H1 (cell line): ENCODE measurements around the gene TGFBR1. TPM values are rescaled to one million over a fixed set of nuclear protein-coding genes. Genes with fewer than 3 reads are reported as not detected.

Experiments
- CTCF ChIA-PET: fragments of 300-600 bp; sonication (Branson Sonifier 250); formaldehyde crosslinking; loops from one replicate; lab custom pipeline; 2021; ENCODE audit not compliant: partially characterized antibody; lab: Charles Lee
- POLR2A ChIA-PET: fragments of 300-600 bp; sonication (Branson Sonifier 250); formaldehyde crosslinking; loops from one replicate; lab custom pipeline; 2021; ENCODE audit warnings: inconsistent platforms; ENCODE audit not compliant: partially characterized antibody; lab: Charles Lee
- DNase-seq, 2 experiments: peaks; one replicate each; pipeline versions ENCODE4 v3.0.0 to v3.0.0-alpha.2; 2010 to 2022; ENCODE audit warnings: low spot score in 2 of 2, low read depth in 1 of 2, mixed read lengths in 1 of 2
- FAIRE-seq: peaks from 2 replicates; lab custom pipeline; 2011; peaks lifted over from hg19 to GRCh38; lab: Jason Lieb, UNC
- H2AFZ ChIP-seq: 2 replicates; pipeline ENCODE4 v1.8.1; 2012; ENCODE audit warnings: low read length, inconsistent platforms
- H2AK5ac ChIP-seq: 2 replicates; pipeline ENCODE4 v1.6.1; 2013; ENCODE audit warnings: low read depth, low read length
- H2BK120ac ChIP-seq: replicated peaks from 2 replicates; pipeline ENCODE3; 2013; ENCODE audit warnings: low read depth, low read length, inconsistent platforms
- H2BK12ac ChIP-seq: 2 replicates; pipeline ENCODE4 v1.6.1; 2013; ENCODE audit warnings: low read depth, low read length
- H2BK15ac ChIP-seq: 2 replicates; pipeline ENCODE4 v1.6.1; 2013; ENCODE audit warnings: low read length
- H2BK20ac ChIP-seq: 2 replicates; pipeline ENCODE4 v1.6.1; 2013; ENCODE audit warnings: low read length
- H2BK5ac ChIP-seq: 2 replicates; pipeline ENCODE4 v1.6.1; 2013; ENCODE audit warnings: low read depth, low read length
- H3K14ac ChIP-seq: 2 replicates; pipeline ENCODE4 v1.6.1; 2013; ENCODE audit warnings: inconsistent platforms; ENCODE audit not compliant: insufficient read length
- H3K18ac ChIP-seq: 2 replicates; pipeline ENCODE4 v1.6.1; 2013; ENCODE audit warnings: low read length; ENCODE audit errors: extremely low read depth
- H3K23ac ChIP-seq: 2 replicates; pipeline ENCODE4 v1.6.1; 2013; ENCODE audit warnings: inconsistent platforms; ENCODE audit not compliant: insufficient read length
- H3K23me2 ChIP-seq: 2 replicates; pipeline ENCODE4 v1.6.1; 2013; ENCODE audit warnings: low read depth, low read length
- H3K27ac ChIP-seq: 2 replicates; pipeline ENCODE4 v1.6.1; 2011; ENCODE audit warnings: low read depth, low read length, inconsistent platforms
- H3K27me3 ChIP-seq, 4 experiments: replicated peaks in 1 of 4; 1 replicate in 1 of 4; 2 replicates in 3 of 4; pipeline versions ENCODE4 v1.6.1 to v1.8.1; 2011 to 2013; ENCODE audit warnings: low read length in 3 of 4, mild to moderate bottlenecking in 3 of 4, inconsistent platforms in 2 of 4, mixed read lengths in 2 of 4, moderate library complexity in 1 of 4; ENCODE audit not compliant: control insufficient read depth in 3 of 4, insufficient read depth in 3 of 4; ENCODE audit errors: extremely low read depth in 1 of 4
- H3K36me3 ChIP-seq, 4 experiments: 2 replicates each; pipeline versions ENCODE4 v1.6.1 to v1.8.1; 2011 to 2013; ENCODE audit warnings: mild to moderate bottlenecking in 4 of 4, low read length in 3 of 4, moderate library complexity in 2 of 4, control low read depth in 1 of 4, inconsistent platforms in 1 of 4; ENCODE audit not compliant: insufficient read depth in 4 of 4, control insufficient read depth in 2 of 4
- H3K4ac ChIP-seq: replicated peaks from 2 replicates; pipeline ENCODE3; 2013; ENCODE audit warnings: low read length, low read depth, mixed read lengths, inconsistent platforms; ENCODE audit not compliant: insufficient read length
- H3K4me1 ChIP-seq, 4 experiments: replicated peaks in 1 of 4; 1 replicate in 1 of 4; 2 replicates in 3 of 4; pipeline versions ENCODE4 v1.6.1 to v1.8.1; 2011 to 2013; ENCODE audit warnings: low read length in 3 of 4, inconsistent platforms in 2 of 4, mixed read lengths in 1 of 4; ENCODE audit not compliant: insufficient read depth in 4 of 4, control insufficient read depth in 3 of 4
- H3K4me2 ChIP-seq, 2 experiments: 2 replicates each; pipeline versions ENCODE4 v1.6.1 to v1.8.1; 2011 to 2013; ENCODE audit warnings: low read depth in 2 of 2, low read length in 2 of 2, control low read depth in 1 of 2, inconsistent platforms in 1 of 2, mild to moderate bottlenecking in 1 of 2; ENCODE audit not compliant: insufficient read depth in 1 of 2
- H3K4me3 ChIP-seq, 4 experiments: fragments of 200-600, 300-600 bp in 1 of 4; sonication (generic), shearing (Covaris generic), sonication (Bioruptor Twin) in 1 of 4; 2 replicates each; pipeline versions ENCODE4 v1.5.1 to v1.8.1; 2011 to 2016; ENCODE audit warnings: low read length in 4 of 4, low read depth in 3 of 4, control low read depth in 2 of 4, inconsistent platforms in 2 of 4, mild to moderate bottlenecking in 2 of 4, mixed read lengths in 1 of 4, moderate library complexity in 1 of 4; ENCODE audit not compliant: insufficient read depth in 2 of 4; ENCODE audit errors: extremely low read depth in 1 of 4
- H3K56ac ChIP-seq: replicated peaks from 2 replicates; pipeline ENCODE3; 2013; ENCODE audit warnings: low read depth, mild to moderate bottlenecking, mixed read lengths, low read length, inconsistent platforms; ENCODE audit not compliant: insufficient read length
- H3K79me1 ChIP-seq: 2 replicates; pipeline ENCODE4 v1.6.1; 2013; ENCODE audit warnings: low read depth, low read length, control low read depth
- H3K79me2 ChIP-seq, 2 experiments: 2 replicates each; pipeline versions ENCODE4 v1.6.1 to v1.8.1; 2012 to 2013; ENCODE audit warnings: low read length in 2 of 2, mild to moderate bottlenecking in 2 of 2, inconsistent platforms in 1 of 2; ENCODE audit not compliant: insufficient read depth in 2 of 2, control insufficient read depth in 1 of 2
- H3K9ac ChIP-seq, 4 experiments: replicated peaks in 1 of 4; 1 replicate in 1 of 4; 2 replicates in 3 of 4; pipeline versions ENCODE4 v1.6.1 to v1.8.1; 2011 to 2013; ENCODE audit warnings: low read depth in 3 of 4, low read length in 3 of 4, control low read depth in 2 of 4, mild to moderate bottlenecking in 2 of 4, moderate library complexity in 2 of 4, inconsistent platforms in 1 of 4; ENCODE audit errors: extremely low read depth in 1 of 4
- H3K9me3 ChIP-seq, 2 experiments: 2 replicates each; pipeline versions ENCODE4 v1.6.1 to v1.8.1; 2012 to 2013; ENCODE audit warnings: mild to moderate bottlenecking in 2 of 2, moderate library complexity in 2 of 2, control low read depth in 1 of 2, inconsistent platforms in 1 of 2, low read depth in 1 of 2, low read length in 1 of 2, mixed read lengths in 1 of 2; ENCODE audit not compliant: insufficient read depth in 2 of 2
- H4K20me1 ChIP-seq, 2 experiments: replicated peaks in 1 of 2; 2 replicates each; pipeline versions ENCODE3 to v1.8.1; 2011 to 2013; ENCODE audit warnings: inconsistent platforms in 2 of 2, low read length in 2 of 2, mild to moderate bottlenecking in 1 of 2; ENCODE audit not compliant: insufficient read depth in 2 of 2, control insufficient read depth in 1 of 2
- H4K5ac ChIP-seq: 2 replicates; pipeline ENCODE4 v1.6.1; 2013; ENCODE audit warnings: low read length, low read depth, mixed read lengths, inconsistent platforms; ENCODE audit not compliant: insufficient read length
- H4K8ac ChIP-seq: 2 replicates; pipeline ENCODE4 v1.8.0; 2013; ENCODE audit warnings: mild to moderate bottlenecking, moderate library complexity, low read length, inconsistent platforms; ENCODE audit not compliant: insufficient read depth; ENCODE audit errors: extremely low read depth
- H4K91ac ChIP-seq: replicated peaks from 2 replicates; pipeline ENCODE3; 2013; ENCODE audit warnings: low read length, mixed read lengths, inconsistent platforms; ENCODE audit not compliant: insufficient read length
- CHD1 ChIP-seq: IDR thresholded peaks from 2 replicates; pipeline ENCODE4 v1.6.1; 2012; ENCODE audit warnings: low read depth, low read length, improper control_type of control experiment
- TCF12 ChIP-seq: IDR thresholded peaks from 2 replicates; pipeline ENCODE4 v1.6.1; 2011; ENCODE audit warnings: low read depth, mild to moderate bottlenecking, low read length
- WGBS, 2 experiments: shearing (Covaris generic) in 1 of 2; methylation state at CpG; one replicate each; pipeline versions ENCODE4 v1.1.6 to v1.1.7; 2013 to 2015; ENCODE audit warnings: low lambda C conversion rate in 2 of 2, mixed read lengths in 2 of 2, inconsistent platforms in 1 of 2, low coverage in 1 of 2, missing lambda C conversion rate in 1 of 2; ENCODE audit not compliant: insufficient replicate concordance in 2 of 2, insufficient coverage in 1 of 2, insufficient read length in 1 of 2; ENCODE audit errors: extremely low coverage in 1 of 2, missing lambda C conversion rate in 1 of 2; 5-methylcytosine and 5-hydroxymethylcytosine counted together
- polyA plus RNA-seq, 7 experiments: library from polyadenylated mRNA; depleted of rRNA in 3 of 7; stranded (reverse) in 5 of 7; unstranded in 2 of 7; fragments of >200 nt in 5 of 7; fragments of 200-250 nt in 2 of 7; gene quantifications; 1 replicate in 5 of 7; 2 replicates in 1 of 7; 4 replicates in 1 of 7; pipeline versions ENCODE4 v1.2.1 to v1.2.3, GENCODE V29; 2011 to 2013; ENCODE audit warnings: missing spikeins in 2 of 7, mixed read lengths in 2 of 7
- total RNA-seq: library from RNA; stranded (reverse); fragmentation: NEBNext Ultra II Directional; extraction: Animal tissue kit (Norgen Biotek cat#: 25700); gene quantifications from 2 replicates; pipeline ENCODE4 v1.2.1, GENCODE V29; 2021

The TGFBR1 gene
- total and polyA plus RNA-seq, 2 of the 8 experiments (the other 6 are each of a cell fraction or from before 2014, with no cell fraction given), result 16.8 to 52.4 TPM

- FAIRE-seq, result no peak
- TF ChIP-seq CHD1 (no peak), TCF12 (no peak)
Measured at GRCh38 chr9:99079542-99079941, 25.4 kb upstream of the TGFBR1 start.

More at GRCh38 chr9:99079542-99079941, 25.4 kb upstream of the TGFBR1 start:
- no peak for DNase-seq
- no peaks in the 10 kb centered on the region for H3K23me2 ChIP-seq
- no peaks in the 10 kb centered on the region; a peak in 1 of 4 replicates for H3K9me3 ChIP-seq
- H2BK12ac ChIP-seq, result no peak overlapping the region
- H3K36me3 ChIP-seq, result no peaks in the 10 kb centered on the region
- no peaks in the 10 kb centered on the region for H4K20me1 ChIP-seq
- no peak overlapping the region for H2BK5ac ChIP-seq
- CTCF ChIA-PET, result interaction anchor here (1.1 kb wide), 1 partner anchor 141 kb away, joined by 3 read pairs; no protein-coding TSS in a partner anchor
- H2BK15ac ChIP-seq, result no peak overlapping the region
- H3K14ac ChIP-seq, result no peak overlapping the region
- H4K91ac ChIP-seq, result no peak overlapping the region
- H4K5ac ChIP-seq, result no peak overlapping the region
- H3K27ac ChIP-seq, result no peak overlapping the region
- H3K9ac ChIP-seq, result no peak overlapping the region
- POLR2A ChIA-PET, result no interaction called here
- H2AFZ ChIP-seq, result no peak overlapping the region
- no peaks in the 10 kb centered on the region for H3K79me2 ChIP-seq
- no peak overlapping the region for H4K8ac ChIP-seq
- WGBS, 2 experiments, result 86% methylated on average over 3 of the region's 3 CpGs; no CpG with 5 or more reads in 1 of the 2 experiments
- H2BK120ac ChIP-seq, result no peak overlapping the region
- H3K4me3 ChIP-seq, result no peak overlapping the region
- H3K18ac ChIP-seq, result no peak overlapping the region
- H3K79me1 ChIP-seq, result no peaks in the 10 kb centered on the region
- no peak overlapping the region for H2BK20ac ChIP-seq
- peaks cover 0 to 1% (median 0%) of the 10 kb centered on the region in 4 experiments; a peak in 1 of 7 replicates for H3K27me3 ChIP-seq
- 0 out of 7 replicates have a peak, but pooled peaks cover 0 to 2% (median 0%) of the 10 kb centered on the region in 4 experiments for H3K4me1 ChIP-seq
- no peak overlapping the region for H3K23ac ChIP-seq
- no peak overlapping the region for H2AK5ac ChIP-seq
- H3K56ac ChIP-seq, result no peak overlapping the region
- H3K4me2 ChIP-seq, result no peak overlapping the region
- no peak overlapping the region for H3K4ac ChIP-seq
